ENCODE measurements around the gene PDE4D.

GRCh38 chr5:59777028-59777427 is 116.5 kb downstream of the PDE4D start:
- no peak for TF ChIP-seq POLR2A (IDR thresholded peaks at IDR 0.05; ENCODE audit: low read depth, low read length)
- TF ChIP-seq, protein P1, sequence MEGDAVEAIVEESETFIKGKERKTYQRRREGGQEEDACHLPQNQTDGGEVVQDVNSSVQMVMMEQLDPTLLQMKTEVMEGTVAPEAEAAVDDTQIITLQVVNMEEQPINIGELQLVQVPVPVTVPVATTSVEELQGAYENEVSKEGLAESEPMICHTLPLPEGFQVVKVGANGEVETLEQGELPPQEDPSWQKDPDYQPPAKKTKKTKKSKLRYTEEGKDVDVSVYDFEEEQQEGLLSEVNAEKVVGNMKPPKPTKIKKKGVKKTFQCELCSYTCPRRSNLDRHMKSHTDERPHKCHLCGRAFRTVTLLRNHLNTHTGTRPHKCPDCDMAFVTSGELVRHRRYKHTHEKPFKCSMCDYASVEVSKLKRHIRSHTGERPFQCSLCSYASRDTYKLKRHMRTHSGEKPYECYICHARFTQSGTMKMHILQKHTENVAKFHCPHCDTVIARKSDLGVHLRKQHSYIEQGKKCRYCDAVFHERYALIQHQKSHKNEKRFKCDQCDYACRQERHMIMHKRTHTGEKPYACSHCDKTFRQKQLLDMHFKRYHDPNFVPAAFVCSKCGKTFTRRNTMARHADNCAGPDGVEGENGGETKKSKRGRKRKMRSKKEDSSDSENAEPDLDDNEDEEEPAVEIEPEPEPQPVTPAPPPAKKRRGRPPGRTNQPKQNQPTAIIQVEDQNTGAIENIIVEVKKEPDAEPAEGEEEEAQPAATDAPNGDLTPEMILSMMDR (IDR thresholded peaks at IDR 0.05; ENCODE audit: extremely low read depth in 1 of 2, insufficient read depth in 1 of 2, low read depth in 1 of 2, low read length in 2 of 2) = no peak

Data from endothelial cell of umbilical vein (primary cell).